ENCODE results near the gene FRRS1. TPM values are rescaled to one million over a fixed set of nuclear protein-coding genes. Genes with fewer than 3 reads are reported as not detected.

FRRS1 gene
- total and polyA plus RNA-seq, 2 donors (not counting 1 experiment from before 2014, with no cell fraction given) = 10.3 to 32.7 TPM

GRCh38 chr1:99788896-99789295 lies 22.5 kb upstream of the FRRS1 start:
- Histone ChIP-seq H3K4me2 (ENCODE audit: extremely low read depth, insufficient read depth, low read length) (no peak overlapping the region), H2AFZ (ENCODE audit: low read length) (no peak overlapping the region), H3K9me3 (ENCODE audit: control insufficient read depth, insufficient read depth, low read depth, low read length) (no peaks in the 10 kb centered on the region), H3K27ac (ENCODE audit: insufficient read depth, low read length) (no peak overlapping the region), H3K4me3 (replicated peaks in 1 of 4; ENCODE audit: control extremely low read depth in 1 of 4, insufficient read depth in 1 of 4, low read depth in 3 of 4, low read length in 4 of 4) (no peak overlapping the region), H3K9ac (ENCODE audit: insufficient read depth, low read length) (no peak overlapping the region), H3K27me3 (ENCODE audit: control insufficient read depth, insufficient read depth, low read length) (peaks cover 6% of the 10 kb centered on the region), H3K4me1 (ENCODE audit: control insufficient read depth, extremely low read depth, insufficient read depth, low read length) (no peaks in the 10 kb centered on the region), H3K79me2 (ENCODE audit: control insufficient read depth, insufficient read depth, low read length) (no peaks in the 10 kb centered on the region), H4K20me1 (ENCODE audit: control insufficient read depth, extremely low read depth, insufficient read depth, low read length) (no peaks in the 10 kb centered on the region), H3K36me3 (ENCODE audit: control insufficient read depth, insufficient read depth, low read length) (no peaks in the 10 kb centered on the region)
- TF ChIP-seq CTCF (conservative IDR thresholded peaks at IDR 0.05 in 1 of 2, IDR thresholded peaks at IDR 0.05 in 1 of 2; ENCODE audit: low read depth in 1 of 2, low read length in 2 of 2) (no peak), EZH2 (IDR thresholded peaks at IDR 0.05; ENCODE audit: low read length, missing control alignments) (no peak)
- no peak for DNase-seq (ENCODE audit: low read depth in 2 of 2)

GRCh38 chr1:99786751-99787501 lies 20.5 kb upstream of the FRRS1 start:
- no peak overlapping the region for H3K4me3 ChIP-seq (replicated peaks in 1 of 4; ENCODE audit: control extremely low read depth in 1 of 4, insufficient read depth in 1 of 4, low read depth in 3 of 4, low read length in 4 of 4)
- H3K36me3 ChIP-seq (ENCODE audit: control insufficient read depth, insufficient read depth, low read length) = no peaks in the 10 kb centered on the region
- H3K4me2 ChIP-seq (ENCODE audit: extremely low read depth, insufficient read depth, low read length) = no peak overlapping the region
- no peaks in the 10 kb centered on the region for H3K79me2 ChIP-seq (ENCODE audit: control insufficient read depth, insufficient read depth, low read length)
- H3K27ac ChIP-seq (ENCODE audit: insufficient read depth, low read length) = no peak overlapping the region
- DNase-seq (ENCODE audit: low read depth in 2 of 2) = no peak
- no peaks in the 10 kb centered on the region for H3K4me1 ChIP-seq (ENCODE audit: control insufficient read depth, extremely low read depth, insufficient read depth, low read length)
- no peaks in the 10 kb centered on the region for H4K20me1 ChIP-seq (ENCODE audit: control insufficient read depth, extremely low read depth, insufficient read depth, low read length)
- no peak overlapping the region for H2AFZ ChIP-seq (ENCODE audit: low read length)
- H3K27me3 ChIP-seq (ENCODE audit: control insufficient read depth, insufficient read depth, low read length) = peaks cover 6% of the 10 kb centered on the region
- H3K9ac ChIP-seq (ENCODE audit: insufficient read depth, low read length) = no peak overlapping the region
- TF ChIP-seq CTCF (conservative IDR thresholded peaks at IDR 0.05 in 1 of 2, IDR thresholded peaks at IDR 0.05 in 1 of 2; ENCODE audit: low read depth in 1 of 2, low read length in 2 of 2) (no peak), EZH2 (IDR thresholded peaks at IDR 0.05; ENCODE audit: low read length, missing control alignments) (no peak)
- H3K9me3 ChIP-seq (ENCODE audit: control insufficient read depth, insufficient read depth, low read depth, low read length) = no peaks in the 10 kb centered on the region

- TF ChIP-seq EZH2 (IDR thresholded peaks at IDR 0.05; ENCODE audit: low read length, missing control alignments) (no peak), CTCF (conservative IDR thresholded peaks at IDR 0.05 in 1 of 2, IDR thresholded peaks at IDR 0.05 in 1 of 2; ENCODE audit: low read depth in 1 of 2, low read length in 2 of 2) (no peak)
- H3K27me3 ChIP-seq (ENCODE audit: control insufficient read depth, insufficient read depth, low read length) = peaks cover 6% of the 10 kb centered on the region
- H3K9ac ChIP-seq (ENCODE audit: insufficient read depth, low read length) = no peak overlapping the region
- H3K4me2 ChIP-seq (ENCODE audit: extremely low read depth, insufficient read depth, low read length) = no peak overlapping the region
- no peak overlapping the region for H3K27ac ChIP-seq (ENCODE audit: insufficient read depth, low read length)
- no peaks in the 10 kb centered on the region for H3K79me2 ChIP-seq (ENCODE audit: control insufficient read depth, insufficient read depth, low read length)
- no peaks in the 10 kb centered on the region for H3K4me1 ChIP-seq (ENCODE audit: control insufficient read depth, extremely low read depth, insufficient read depth, low read length)
- no peaks in the 10 kb centered on the region for H3K36me3 ChIP-seq (ENCODE audit: control insufficient read depth, insufficient read depth, low read length)
- no peak overlapping the region for H2AFZ ChIP-seq (ENCODE audit: low read length)
- H3K9me3 ChIP-seq (ENCODE audit: control insufficient read depth, insufficient read depth, low read depth, low read length) = no peaks in the 10 kb centered on the region
- no peaks in the 10 kb centered on the region for H4K20me1 ChIP-seq (ENCODE audit: control insufficient read depth, extremely low read depth, insufficient read depth, low read length)
- no peak for DNase-seq (ENCODE audit: low read depth in 2 of 2)
- no peak overlapping the region for H3K4me3 ChIP-seq (replicated peaks in 1 of 4; ENCODE audit: control extremely low read depth in 1 of 4, insufficient read depth in 1 of 4, low read depth in 3 of 4, low read length in 4 of 4)
Measured at GRCh38 chr1:99784809-99785255, 18.4 kb upstream of the FRRS1 start.

All from fibroblast of lung (primary cell).